Measurements from ENCODE around the gene LEAP2.

Gene LEAP2

GRCh38 chr5:132830436-132831094 lies 42.9 kb upstream of the LEAP2 start, which contains the start of gene SHROOM1 (continued):
- peak; percentile 21; the same call in 1 of the 2 replicates for TF ChIP-seq ZNF843 (tag by site-specific recombination; IDR thresholded peaks at IDR 0.05)
- no peak for TF ChIP-seq ZFP3 (tag by site-specific recombination; IDR thresholded peaks at IDR 0.05; ENCODE audit: low read depth)
- TF ChIP-seq WT1 (tag by site-specific recombination; IDR thresholded peaks at IDR 0.05), result no peak
- TF ChIP-seq ZNF777 (tag by site-specific recombination; IDR thresholded peaks at IDR 0.05; ENCODE audit: borderline replicate concordance), result no peak
- TF ChIP-seq RBAK (tag by site-specific recombination; IDR thresholded peaks at IDR 0.05), result no peak
- TF ChIP-seq ZNF580 (tag by site-specific recombination; IDR thresholded peaks at IDR 0.05), result no peak
- no peak for TF ChIP-seq ATF2 (tag by site-specific recombination; IDR thresholded peaks at IDR 0.05; ENCODE audit: low read depth)
- no peak for TF ChIP-seq PRDM6 (tag by site-specific recombination; IDR thresholded peaks at IDR 0.05)
- no peak for TF ChIP-seq ZNF292 (tag by site-specific recombination; IDR thresholded peaks at IDR 0.05; ENCODE audit: borderline replicate concordance, low read depth)
- 0 out of 2 replicates have a peak, but pooled peaks have one; percentile 45 for TF ChIP-seq PATZ1 (tag by site-specific recombination; IDR thresholded peaks at IDR 0.05)
- TF ChIP-seq ZNF677 (tag by site-specific recombination; IDR thresholded peaks at IDR 0.05), result no peak
- no peak for TF ChIP-seq ZNF148 (tag by site-specific recombination; IDR thresholded peaks at IDR 0.05; ENCODE audit: borderline replicate concordance)
- TF ChIP-seq ZNF692 (tag by site-specific recombination; IDR thresholded peaks at IDR 0.05), result peak; percentile 22; the same call in 1 of the 2 replicates
- TF ChIP-seq PBX3 (CRISPR knock-in tag; IDR thresholded peaks at IDR 0.05), result peak; percentile 15; the same call in 1 of the 2 replicates
- TF ChIP-seq ZXDB (tag by site-specific recombination; IDR thresholded peaks at IDR 0.05), result no peak
- no peak for TF ChIP-seq ZNF560 (tag by site-specific recombination; IDR thresholded peaks at IDR 0.05; ENCODE audit: borderline replicate concordance)
- TF ChIP-seq ZNF518A (tag by site-specific recombination; conservative IDR thresholded peaks at IDR 0.05; ENCODE audit: low read depth), result no peak
- no peak for TF ChIP-seq ZNF138 (tag by site-specific recombination; IDR thresholded peaks at IDR 0.05; ENCODE audit: borderline replicate concordance)
- peak; percentile 91 for TF ChIP-seq ZFHX2 (tag by site-specific recombination; conservative IDR thresholded peaks at IDR 0.05)
